Astrocyte of the cerebellum (primary cell): ENCODE data around the gene CD3E.

Experiments
- DNase-seq: peaks from one replicate; pipeline ENCODE4 v3.0.0-alpha.2; 2011; ENCODE audit warnings: low read depth
- H3K4me3 ChIP-seq: 2 replicates; pipeline ENCODE4 v1.5.1; 2011; ENCODE audit warnings: mild to moderate bottlenecking, low read depth, low read length, moderate library complexity
- in situ Hi-C: cut with HindIII; loops from 2 replicates; pipeline ENCODE4 v1.10.0; 2017; ENCODE audit warnings: low sequenced_read_pairs
- TF ChIP-seq, protein P1 (sequence below): IDR thresholded peaks from 2 replicates; pipeline ENCODE4 v1.5.1; 2012; ENCODE audit warnings: low read length, low read depth, moderate library complexity, mild to moderate bottlenecking; ENCODE audit errors: missing control alignments

Gene CD3E

DNA sequence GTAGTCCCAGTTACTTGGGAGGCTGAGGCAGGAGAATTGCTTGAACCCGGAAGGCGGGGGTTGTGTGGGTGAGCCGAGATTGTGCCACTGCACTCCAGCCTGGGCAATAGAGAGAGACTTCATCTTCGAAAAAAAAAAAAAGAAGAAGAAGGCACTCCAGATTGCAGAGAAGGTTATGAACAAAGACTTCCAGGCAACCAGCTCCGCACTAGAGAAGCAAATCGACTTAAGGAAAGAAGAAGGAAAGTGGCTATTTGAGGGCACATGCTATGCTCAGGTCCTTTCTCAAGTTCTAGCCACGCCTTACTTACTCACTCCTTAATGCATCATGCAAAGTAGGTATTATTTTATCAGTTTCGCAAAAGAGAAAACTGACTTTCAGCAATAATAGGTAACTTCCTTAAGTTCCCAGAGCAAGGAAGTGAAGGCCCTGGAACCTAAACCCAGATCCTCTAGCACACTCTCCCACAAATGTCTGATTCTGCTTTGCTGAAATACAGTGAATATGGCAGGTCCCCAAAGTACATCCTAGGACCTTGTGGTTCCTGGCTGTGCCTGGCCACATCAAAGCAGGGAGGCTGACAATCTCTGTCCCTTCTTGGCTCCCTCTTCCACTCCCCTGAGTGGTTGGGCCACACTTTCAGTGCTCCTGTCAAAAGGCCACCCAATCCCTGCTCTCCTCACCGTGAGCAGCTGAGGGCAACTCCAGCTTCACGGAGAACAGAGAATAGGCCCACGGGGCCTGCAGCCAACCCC, 14.2 kb downstream of the CD3E start:
- no peak overlapping the region for H3K4me3 ChIP-seq
- TF ChIP-seq, protein P1, sequence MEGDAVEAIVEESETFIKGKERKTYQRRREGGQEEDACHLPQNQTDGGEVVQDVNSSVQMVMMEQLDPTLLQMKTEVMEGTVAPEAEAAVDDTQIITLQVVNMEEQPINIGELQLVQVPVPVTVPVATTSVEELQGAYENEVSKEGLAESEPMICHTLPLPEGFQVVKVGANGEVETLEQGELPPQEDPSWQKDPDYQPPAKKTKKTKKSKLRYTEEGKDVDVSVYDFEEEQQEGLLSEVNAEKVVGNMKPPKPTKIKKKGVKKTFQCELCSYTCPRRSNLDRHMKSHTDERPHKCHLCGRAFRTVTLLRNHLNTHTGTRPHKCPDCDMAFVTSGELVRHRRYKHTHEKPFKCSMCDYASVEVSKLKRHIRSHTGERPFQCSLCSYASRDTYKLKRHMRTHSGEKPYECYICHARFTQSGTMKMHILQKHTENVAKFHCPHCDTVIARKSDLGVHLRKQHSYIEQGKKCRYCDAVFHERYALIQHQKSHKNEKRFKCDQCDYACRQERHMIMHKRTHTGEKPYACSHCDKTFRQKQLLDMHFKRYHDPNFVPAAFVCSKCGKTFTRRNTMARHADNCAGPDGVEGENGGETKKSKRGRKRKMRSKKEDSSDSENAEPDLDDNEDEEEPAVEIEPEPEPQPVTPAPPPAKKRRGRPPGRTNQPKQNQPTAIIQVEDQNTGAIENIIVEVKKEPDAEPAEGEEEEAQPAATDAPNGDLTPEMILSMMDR, result no peak
- in situ Hi-C loops, result no loop called here
- no peak for DNase-seq

DNA sequence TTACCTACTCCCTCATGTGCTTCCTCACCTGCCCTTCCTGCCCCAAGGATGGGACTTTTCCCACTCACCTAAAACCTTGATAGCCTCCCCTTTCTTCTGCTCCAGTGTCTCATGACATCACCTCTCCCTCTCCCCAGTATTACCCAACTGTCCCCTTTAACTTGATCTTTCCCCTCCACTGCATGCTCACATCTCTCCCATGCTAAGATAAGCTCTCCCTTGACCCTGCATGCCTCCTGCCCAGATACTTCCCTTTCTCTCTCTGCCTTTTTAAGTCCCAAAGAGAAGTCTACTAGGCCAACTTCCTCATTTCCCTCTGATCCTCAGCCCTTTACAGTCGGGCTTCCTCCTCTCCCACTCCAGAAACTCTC, 14.8 kb downstream of the CD3E start:
- DNase-seq, result no peak
- in situ Hi-C loops, result no loop called here
- H3K4me3 ChIP-seq, result no peak overlapping the region
- TF ChIP-seq, protein P1, result no peak

DNA sequence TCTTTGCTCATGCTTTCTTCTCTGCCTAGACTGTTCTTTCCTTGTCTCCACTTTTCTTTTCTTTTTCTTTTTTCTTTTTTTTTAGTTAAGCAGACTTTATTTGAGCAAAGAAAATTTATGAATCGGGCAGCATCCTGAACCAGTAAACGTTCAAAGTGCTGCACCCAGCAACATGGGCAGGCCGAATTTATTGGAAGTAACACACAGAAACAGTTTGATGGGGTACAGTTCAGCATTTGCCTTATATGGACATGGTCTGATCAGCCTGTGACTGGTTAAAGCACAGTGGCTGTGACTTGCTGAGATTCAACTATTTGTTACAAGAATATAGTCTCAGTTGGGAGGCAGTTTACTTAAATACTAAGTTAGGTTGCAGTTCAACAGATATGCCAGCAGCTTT, 16.0 kb downstream of the CD3E start:
- in situ Hi-C loops, result no loop called here
- DNase-seq, result no peak
- no peak overlapping the region for H3K4me3 ChIP-seq
- TF ChIP-seq, protein P1, result no peak

DNA sequence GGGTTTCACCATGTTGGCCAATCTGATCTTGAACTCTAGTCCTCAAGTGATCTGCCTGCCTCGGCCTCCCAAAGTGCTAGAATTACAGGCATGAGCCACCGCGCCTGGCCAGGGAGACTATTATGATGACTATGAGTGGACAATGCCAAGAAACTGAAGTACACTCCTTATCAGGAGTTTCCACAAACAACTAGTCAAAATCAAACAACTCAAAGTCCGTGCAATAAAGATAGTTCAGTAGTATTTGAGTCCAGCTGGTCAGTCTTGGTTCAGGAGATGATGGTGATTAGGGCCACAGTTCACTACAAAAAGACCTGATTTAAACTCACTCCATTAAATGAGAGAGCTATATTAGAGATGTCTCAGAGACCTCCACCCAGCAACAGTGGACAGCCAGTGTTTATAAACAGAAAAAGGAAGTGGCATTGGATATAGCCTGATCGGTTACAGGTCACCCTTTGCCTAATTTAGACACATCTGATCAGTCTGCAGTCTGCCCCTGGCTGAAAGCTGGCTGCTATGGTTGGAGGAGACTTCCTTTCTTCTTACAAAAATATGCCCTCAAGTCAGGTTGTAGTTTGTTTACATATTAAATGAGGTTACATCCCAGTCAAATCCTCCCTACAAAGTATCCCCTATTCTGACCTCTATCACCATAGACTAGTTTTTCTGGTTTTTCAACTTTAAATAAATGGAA, 17.0 kb downstream of the CD3E start:
- no peak for DNase-seq
- H3K4me3 ChIP-seq, result no peak overlapping the region
- TF ChIP-seq, protein P1, result no peak
- in situ Hi-C loops, result no loop called here

DNA sequence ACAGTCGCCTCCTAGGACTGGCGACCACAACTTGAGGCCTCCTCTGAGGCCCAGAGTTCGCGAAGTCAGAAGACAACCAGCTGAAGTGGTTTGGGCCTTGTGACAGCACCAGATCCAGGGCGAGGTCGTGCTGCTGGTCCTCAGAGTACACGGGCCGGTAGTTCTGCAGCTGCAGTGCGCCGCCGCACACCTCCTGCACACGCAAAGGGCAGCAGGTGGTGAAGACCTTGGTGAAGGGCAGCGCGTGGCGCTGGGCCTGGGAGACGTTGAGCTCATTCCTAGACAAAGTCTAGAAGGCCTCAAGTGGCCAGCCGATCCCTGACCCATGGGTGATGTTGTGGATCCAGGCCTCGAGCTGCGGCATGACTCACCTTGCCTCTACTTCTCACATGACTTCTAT, 18.2 kb downstream of the CD3E start:
- DNase-seq, result no peak
- no peak overlapping the region for H3K4me3 ChIP-seq
- TF ChIP-seq, protein P1, result no peak
- in situ Hi-C loops, result no loop called here

DNA sequence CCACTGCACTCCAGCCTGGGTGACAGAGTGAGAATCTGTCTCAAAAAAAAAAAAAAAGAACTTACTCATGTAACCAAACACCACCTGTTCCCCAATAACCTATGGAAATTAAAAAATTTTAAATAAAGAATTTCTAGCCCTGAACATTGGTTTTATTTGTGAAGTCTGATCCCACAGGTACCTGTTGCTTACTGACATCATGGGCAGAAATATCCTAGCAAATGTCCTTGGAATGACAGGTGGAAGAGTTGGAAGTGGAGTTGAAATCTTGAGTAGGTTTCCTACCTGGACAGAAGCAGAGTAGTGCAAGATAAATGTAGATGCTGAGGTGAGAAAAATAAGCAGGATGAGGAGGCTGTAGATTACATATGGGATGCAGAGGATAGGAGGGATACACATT, 20.8 kb downstream of the CD3E start:
- TF ChIP-seq, protein P1, result no peak
- no peak for DNase-seq
- no peak overlapping the region for H3K4me3 ChIP-seq
- in situ Hi-C loops, result no loop called here
